ENCODE results near the gene MAFG.

MAFG gene

GRCh38 chr17:81871387-81872230 lies 55.9 kb downstream of the MAFG start:
- Histone ChIP-seq H3K27me3 (ENCODE audit: low read length) (no peaks in the 10 kb centered on the region), H3K36me3 (ENCODE audit: low read length) (0 out of 2 replicates have a peak, but pooled peaks cover 4% of the 10 kb centered on the region), H4K20me1 (ENCODE audit: low read depth, low read length) (no peaks in the 10 kb centered on the region; the same call in 1 of the 2 replicates), H3K27ac (ENCODE audit: low read depth, low read length) (peak overlapping the region; percentile 87), H3K9ac (ENCODE audit: low read length) (peak overlapping the region; percentile 96), H3K9me3 (ENCODE audit: insufficient read depth, low read length) (no peaks in the 10 kb centered on the region), H3K4me3 (ENCODE audit: insufficient read depth, low read length, poor library complexity, severe bottlenecking) (peak overlapping the region; percentile 72), H3F3A (ENCODE audit: insufficient read depth) (peaks cover 52% of the 10 kb centered on the region), H3K4me2 (ENCODE audit: low read depth, low read length, poor library complexity, severe bottlenecking) (peak overlapping the region; percentile 78), H3K79me2 (ENCODE audit: insufficient read depth, low read length) (peaks cover 21% of the 10 kb centered on the region), H3K9me2 (replicated peaks; ENCODE audit: insufficient read depth, low read length) (no peaks in the 10 kb centered on the region), H2AFZ (ENCODE audit: low read depth, low read length, severe bottlenecking) (peak overlapping the region; percentile 44)
- TF ChIP-seq EZH2phosphoT487 (conservative IDR thresholded peaks at IDR 0.05; ENCODE audit: low read length) (no peak), CTCF (IDR thresholded peaks at IDR 0.05; ENCODE audit: insufficient read depth, low read length, poor library complexity, severe bottlenecking) (no peak)

GRCh38 chr17:81870981-81871386 lies 56.6 kb downstream of the MAFG start, which contains the start of gene ARHGDIA:
ARHGDIA (minus strand) TSS chr17:81871337; CDS start chr17:81869930, 1,407 bp downstream.
- Histone ChIP-seq H3K9me3 (ENCODE audit: insufficient read depth, low read length) (no peaks in the 10 kb centered on the region), H3K4me2 (ENCODE audit: low read depth, low read length, poor library complexity, severe bottlenecking) (peak within 1 kb of the TSS; percentile 89), H3K9me2 (replicated peaks; ENCODE audit: insufficient read depth, low read length) (no peaks in the 10 kb centered on the region), H3K4me3 (ENCODE audit: insufficient read depth, low read length, poor library complexity, severe bottlenecking) (peak within 1 kb of the TSS; percentile 72), H3K27me3 (ENCODE audit: low read length) (no peaks in the 10 kb centered on the region), H3K27ac (ENCODE audit: low read depth, low read length) (peak within 1 kb of the TSS; percentile 87), H4K20me1 (ENCODE audit: low read depth, low read length) (no peaks in the 10 kb centered on the region; the same call in 1 of the 2 replicates), H3K9ac (ENCODE audit: low read length) (peak within 1 kb of the TSS; percentile 96), H3K79me2 (ENCODE audit: insufficient read depth, low read length) (peaks cover 21% of the 10 kb centered on the region), H2AFZ (ENCODE audit: low read depth, low read length, severe bottlenecking) (peak within 1 kb of the TSS; percentile 44), H3F3A (ENCODE audit: insufficient read depth) (peaks cover 57% of the 10 kb centered on the region), H3K36me3 (ENCODE audit: low read length) (0 out of 2 replicates have a peak, but pooled peaks cover 4% of the 10 kb centered on the region)
- TF ChIP-seq CTCF (IDR thresholded peaks at IDR 0.05; ENCODE audit: insufficient read depth, low read length, poor library complexity, severe bottlenecking) (no peak), EZH2phosphoT487 (conservative IDR thresholded peaks at IDR 0.05; ENCODE audit: low read length) (no peak)

GRCh38 chr17:81870131-81870980 lies 57.2 kb downstream of the MAFG start:
- TF ChIP-seq CTCF (IDR thresholded peaks at IDR 0.05; ENCODE audit: insufficient read depth, low read length, poor library complexity, severe bottlenecking) (no peak), EZH2phosphoT487 (conservative IDR thresholded peaks at IDR 0.05; ENCODE audit: low read length) (no peak)
- Histone ChIP-seq H3K27ac (ENCODE audit: low read depth, low read length) (peak overlapping the region; percentile 87), H3K9me3 (ENCODE audit: insufficient read depth, low read length) (no peaks in the 10 kb centered on the region), H3K79me2 (ENCODE audit: insufficient read depth, low read length) (peaks cover 21% of the 10 kb centered on the region), H3K9me2 (replicated peaks; ENCODE audit: insufficient read depth, low read length) (no peaks in the 10 kb centered on the region), H3F3A (ENCODE audit: insufficient read depth) (peaks cover 62% of the 10 kb centered on the region), H3K36me3 (ENCODE audit: low read length) (0 out of 2 replicates have a peak, but pooled peaks cover 4% of the 10 kb centered on the region), H4K20me1 (ENCODE audit: low read depth, low read length) (no peaks in the 10 kb centered on the region; the same call in 1 of the 2 replicates), H3K9ac (ENCODE audit: low read length) (peak overlapping the region; percentile 93), H3K27me3 (ENCODE audit: low read length) (no peaks in the 10 kb centered on the region), H3K4me3 (ENCODE audit: insufficient read depth, low read length, poor library complexity, severe bottlenecking) (peak overlapping the region; percentile 64), H2AFZ (ENCODE audit: low read depth, low read length, severe bottlenecking) (no peak overlapping the region), H3K4me2 (ENCODE audit: low read depth, low read length, poor library complexity, severe bottlenecking) (peak overlapping the region; percentile 89)

All from SU-DHL-6 (cell line).